ENCODE data around the gene TSC22D2. TPM values are rescaled to one million over a fixed set of nuclear protein-coding genes. Genes with fewer than 3 reads are reported as not detected.

The TSC22D2 gene
- 10.7 to 14.5 TPM (median 11.3 TPM) in 5 replicates for total RNA-seq (2022; extraction: Qiagen RNA extraction; ENCODE audit: low read depth)

GRCh38 chr3:150408221-150409124 lies at the start of gene TSC22D2:
Gene TSC22D2 (plus strand): TSS chr3:150408298. CDS start chr3:150409351, 1,053 bp downstream.

Other genes starting within 250 kb of the TSC22D2 start
- gene SERP1, start 138.2 kb downstream of the TSC22D2 start, total RNA-seq (2022; extraction: Qiagen RNA extraction; ENCODE audit: low read depth): 45.7 to 106 TPM (median 90.4 TPM) in 5 replicates
- 70.2 to 93.3 TPM (median 80.9 TPM) in 5 replicates for gene EIF2A, start 138.5 kb downstream of the TSC22D2 start, total RNA-seq (2022; extraction: Qiagen RNA extraction; ENCODE audit: low read depth)
- 86.7 to 118 TPM (median 116 TPM) in 5 replicates for gene SELENOT, start 195.0 kb downstream of the TSC22D2 start, total RNA-seq (2022; extraction: Qiagen RNA extraction; ENCODE audit: low read depth)